Measurements from ENCODE around the gene OGDHL.

- TF ChIP-seq ZNF724P (CRISPR knock-in tag; IDR thresholded peaks at IDR 0.05; ENCODE audit: borderline replicate concordance) (no peak), MAFF (IDR thresholded peaks at IDR 0.05; ENCODE audit: low read depth, low read length) (no peak), POLR2AphosphoS5 (IDR thresholded peaks at IDR 0.05; ENCODE audit: low read depth, low read length) (no peak), NFE2L2 (IDR thresholded peaks at IDR 0.05; ENCODE audit: low read length) (no peak), CTCF (CRISPR knock-in tag; IDR thresholded peaks at IDR 0.05) (no peak), FOXK2 (IDR thresholded peaks at IDR 0.05) (no peak), MAX (IDR thresholded peaks at IDR 0.05) (no peak), HBP1 (CRISPR knock-in tag; IDR thresholded peaks at IDR 0.05; ENCODE audit: low read depth) (no peak), ZNF33B (CRISPR knock-in tag; IDR thresholded peaks at IDR 0.05) (no peak), ZHX1 (CRISPR knock-in tag; IDR thresholded peaks at IDR 0.05; ENCODE audit: low read depth) (no peak), POLR2A (IDR thresholded peaks at IDR 0.05; ENCODE audit: insufficient read depth in 1 of 2, low read depth in 2 of 2, low read length in 2 of 2) (no peak), ZNF776 (CRISPR knock-in tag; IDR thresholded peaks at IDR 0.05) (no peak), ESRRA (CRISPR knock-in tag; IDR thresholded peaks at IDR 0.05; ENCODE audit: low read depth) (no peak), CHD2 (IDR thresholded peaks at IDR 0.05; ENCODE audit: low read depth, low read length) (no peak)
These were observed 19.2 kb downstream of the OGDHL start for GRCh38 chr10:49742683-49743463.
